Measurements from ENCODE around the gene FCRLB. TPM values are rescaled to one million over a fixed set of nuclear protein-coding genes. Genes with fewer than 3 reads are reported as not detected.

Gene FCRLB
- total and polyA plus RNA-seq, 9 of the 15 experiments (the other 6 are each of a cell fraction or from before 2014, with no cell fraction given) = 0.20 to 4.6 (median 1.3) TPM

DNA sequence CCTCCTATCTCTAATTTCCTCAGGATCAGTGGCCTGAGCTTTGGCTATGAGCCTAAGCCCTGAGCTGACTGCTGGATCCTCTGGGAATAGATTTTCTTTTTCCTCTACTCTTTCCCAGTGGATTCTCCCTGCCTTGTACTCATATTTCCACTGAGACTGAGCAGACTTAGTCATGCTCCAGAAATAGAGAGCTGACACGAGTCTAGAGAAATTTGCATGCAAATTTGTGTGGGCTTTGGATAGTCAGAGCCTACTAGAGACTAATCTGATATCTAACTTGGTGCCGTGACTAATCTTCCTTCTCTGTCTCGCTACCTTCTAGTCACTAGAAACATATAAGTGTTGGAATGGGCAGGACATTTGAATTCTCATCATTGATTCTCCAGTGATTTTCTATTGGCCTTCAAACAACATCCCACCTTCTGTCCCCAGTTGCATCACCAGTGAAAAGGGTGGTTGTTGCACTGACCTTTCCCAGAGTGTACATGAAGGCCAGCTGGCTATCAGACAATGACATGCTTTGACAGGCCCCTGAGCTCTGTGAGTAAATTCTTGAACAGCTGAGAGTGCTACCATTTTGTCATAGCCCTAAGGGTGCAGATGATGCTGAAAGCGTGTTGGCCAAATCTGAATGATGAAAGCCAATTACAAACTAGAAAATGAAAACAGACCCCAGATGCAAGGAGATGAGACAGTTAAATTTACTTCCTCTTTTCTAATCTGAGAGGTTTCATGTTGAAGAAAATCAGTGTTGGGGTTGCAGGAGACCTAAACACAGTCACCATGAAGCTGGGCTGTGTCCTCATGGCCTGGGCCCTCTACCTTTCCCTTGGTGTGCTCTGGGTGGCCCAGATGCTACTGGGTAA, 14.6 kb upstream of the FCRLB start, which contains the start of gene FCRLA (continued):
- TF ChIP-seq TEAD1 (CRISPR knock-in tag; IDR thresholded peaks at IDR 0.05) = 0 out of 4 replicates have a peak, but pooled peaks of 1 of the 2 experiments have one; percentile 67
- TF ChIP-seq JUND (IDR thresholded peaks at IDR 0.05; ENCODE audit: borderline replicate concordance, low read depth, low read length) = peak; percentile 84
- peak; percentile 60 for TF ChIP-seq JUND (tag; IDR thresholded peaks at IDR 0.05; ENCODE audit: borderline replicate concordance, low read depth, low read length)
- TF ChIP-seq, protein P1, sequence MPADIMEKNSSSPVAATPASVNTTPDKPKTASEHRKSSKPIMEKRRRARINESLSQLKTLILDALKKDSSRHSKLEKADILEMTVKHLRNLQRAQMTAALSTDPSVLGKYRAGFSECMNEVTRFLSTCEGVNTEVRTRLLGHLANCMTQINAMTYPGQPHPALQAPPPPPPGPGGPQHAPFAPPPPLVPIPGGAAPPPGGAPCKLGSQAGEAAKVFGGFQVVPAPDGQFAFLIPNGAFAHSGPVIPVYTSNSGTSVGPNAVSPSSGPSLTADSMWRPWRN (IDR thresholded peaks at IDR 0.05; ENCODE audit: low read depth) = peak; percentile 55; the same call in 1 of the 2 replicates
- TF ChIP-seq FOSL1 (tag; conservative IDR thresholded peaks at IDR 0.05) = peak; percentile 87
- TF ChIP-seq CTBP1 (IDR thresholded peaks at IDR 0.05; ENCODE audit: borderline replicate concordance) = peak; percentile 68; the same call in 1 of the 2 replicates
- TF ChIP-seq, protein P2, sequence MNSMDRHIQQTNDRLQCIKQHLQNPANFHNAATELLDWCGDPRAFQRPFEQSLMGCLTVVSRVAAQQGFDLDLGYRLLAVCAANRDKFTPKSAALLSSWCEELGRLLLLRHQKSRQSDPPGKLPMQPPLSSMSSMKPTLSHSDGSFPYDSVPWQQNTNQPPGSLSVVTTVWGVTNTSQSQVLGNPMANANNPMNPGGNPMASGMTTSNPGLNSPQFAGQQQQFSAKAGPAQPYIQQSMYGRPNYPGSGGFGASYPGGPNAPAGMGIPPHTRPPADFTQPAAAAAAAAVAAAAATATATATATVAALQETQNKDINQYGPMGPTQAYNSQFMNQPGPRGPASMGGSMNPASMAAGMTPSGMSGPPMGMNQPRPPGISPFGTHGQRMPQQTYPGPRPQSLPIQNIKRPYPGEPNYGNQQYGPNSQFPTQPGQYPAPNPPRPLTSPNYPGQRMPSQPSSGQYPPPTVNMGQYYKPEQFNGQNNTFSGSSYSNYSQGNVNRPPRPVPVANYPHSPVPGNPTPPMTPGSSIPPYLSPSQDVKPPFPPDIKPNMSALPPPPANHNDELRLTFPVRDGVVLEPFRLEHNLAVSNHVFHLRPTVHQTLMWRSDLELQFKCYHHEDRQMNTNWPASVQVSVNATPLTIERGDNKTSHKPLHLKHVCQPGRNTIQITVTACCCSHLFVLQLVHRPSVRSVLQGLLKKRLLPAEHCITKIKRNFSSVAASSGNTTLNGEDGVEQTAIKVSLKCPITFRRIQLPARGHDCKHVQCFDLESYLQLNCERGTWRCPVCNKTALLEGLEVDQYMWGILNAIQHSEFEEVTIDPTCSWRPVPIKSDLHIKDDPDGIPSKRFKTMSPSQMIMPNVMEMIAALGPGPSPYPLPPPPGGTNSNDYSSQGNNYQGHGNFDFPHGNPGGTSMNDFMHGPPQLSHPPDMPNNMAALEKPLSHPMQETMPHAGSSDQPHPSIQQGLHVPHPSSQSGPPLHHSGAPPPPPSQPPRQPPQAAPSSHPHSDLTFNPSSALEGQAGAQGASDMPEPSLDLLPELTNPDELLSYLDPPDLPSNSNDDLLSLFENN (IDR thresholded peaks at IDR 0.05; ENCODE audit: low read depth in 2 of 2, low read length in 2 of 2) = peak in 1 of 2 experiments; percentile 64; a peak in 2 of 4 replicates
- no peak for TF ChIP-seq SLC30A9 (CRISPR knock-in tag; IDR thresholded peaks at IDR 0.05)
- TF ChIP-seq, protein P3, sequence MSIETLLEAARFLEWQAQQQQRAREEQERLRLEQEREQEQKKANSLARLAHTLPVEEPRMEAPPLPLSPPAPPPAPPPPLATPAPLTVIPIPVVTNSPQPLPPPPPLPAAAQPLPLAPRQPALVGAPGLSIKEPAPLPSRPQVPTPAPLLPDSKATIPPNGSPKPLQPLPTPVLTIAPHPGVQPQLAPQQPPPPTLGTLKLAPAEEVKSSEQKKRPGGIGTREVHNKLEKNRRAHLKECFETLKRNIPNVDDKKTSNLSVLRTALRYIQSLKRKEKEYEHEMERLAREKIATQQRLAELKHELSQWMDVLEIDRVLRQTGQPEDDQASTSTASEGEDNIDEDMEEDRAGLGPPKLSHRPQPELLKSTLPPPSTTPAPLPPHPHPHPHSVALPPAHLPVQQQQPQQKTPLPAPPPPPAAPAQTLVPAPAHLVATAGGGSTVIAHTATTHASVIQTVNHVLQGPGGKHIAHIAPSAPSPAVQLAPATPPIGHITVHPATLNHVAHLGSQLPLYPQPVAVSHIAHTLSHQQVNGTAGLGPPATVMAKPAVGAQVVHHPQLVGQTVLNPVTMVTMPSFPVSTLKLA (conservative IDR thresholded peaks at IDR 0.05) = peak in 1 of 2 experiments; percentile 39; a peak in 3 of 4 replicates
- TF ChIP-seq RAD51 (IDR thresholded peaks at IDR 0.05; ENCODE audit: borderline replicate concordance, low read depth) = no peak
- TF ChIP-seq KLF16 (IDR thresholded peaks at IDR 0.05) = 0 out of 2 replicates have a peak, but pooled peaks have one; percentile 18
- TF ChIP-seq ZFP36 (IDR thresholded peaks at IDR 0.05; ENCODE audit: low read depth, low read length, partially characterized antibody) = peak; percentile 24
- TF ChIP-seq, protein P4, sequence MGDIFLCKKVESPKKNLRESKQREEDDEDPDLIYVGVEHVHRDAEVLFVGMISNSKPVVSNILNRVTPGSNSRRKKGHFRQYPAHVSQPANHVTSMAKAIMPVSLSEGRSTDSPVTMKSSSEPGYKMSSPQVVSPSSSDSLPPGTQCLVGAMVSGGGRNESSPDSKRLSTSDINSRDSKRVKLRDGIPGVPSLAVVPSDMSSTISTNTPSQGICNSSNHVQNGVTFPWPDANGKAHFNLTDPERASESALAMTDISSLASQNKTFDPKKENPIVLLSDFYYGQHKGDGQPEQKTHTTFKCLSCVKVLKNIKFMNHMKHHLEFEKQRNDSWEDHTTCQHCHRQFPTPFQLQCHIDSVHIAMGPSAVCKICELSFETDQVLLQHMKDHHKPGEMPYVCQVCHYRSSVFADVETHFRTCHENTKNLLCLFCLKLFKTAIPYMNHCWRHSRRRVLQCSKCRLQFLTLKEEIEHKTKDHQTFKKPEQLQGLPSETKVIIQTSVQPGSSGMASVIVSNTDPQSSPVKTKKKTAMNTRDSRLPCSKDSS (IDR thresholded peaks at IDR 0.05; ENCODE audit: low read depth, partially characterized antibody) = no peak
- TF ChIP-seq ZNF589 (CRISPR knock-in tag; IDR thresholded peaks at IDR 0.05; ENCODE audit: low read depth) = peak; percentile 45
- TF ChIP-seq TAF9B (IDR thresholded peaks at IDR 0.05; ENCODE audit: partially characterized antibody) = peak; percentile 86
- TF ChIP-seq STAT5A (IDR thresholded peaks at IDR 0.05; ENCODE audit: borderline replicate concordance, low read length) = no peak
- no peak for TF ChIP-seq GABPB1 (CRISPR knock-in tag; IDR thresholded peaks at IDR 0.05)
- TF ChIP-seq FOXP1 (CRISPR knock-in tag; IDR thresholded peaks at IDR 0.05) = peak; percentile 70; the same call in 1 of the 2 replicates

Data from K562 (cell line).